ENCODE results near the gene PVALB. TPM values are rescaled to one million over a fixed set of nuclear protein-coding genes. Genes with fewer than 3 reads are reported as not detected.

PVALB gene
- total RNA-seq, 1 experiment from 2014 or later: not detected

DNA sequence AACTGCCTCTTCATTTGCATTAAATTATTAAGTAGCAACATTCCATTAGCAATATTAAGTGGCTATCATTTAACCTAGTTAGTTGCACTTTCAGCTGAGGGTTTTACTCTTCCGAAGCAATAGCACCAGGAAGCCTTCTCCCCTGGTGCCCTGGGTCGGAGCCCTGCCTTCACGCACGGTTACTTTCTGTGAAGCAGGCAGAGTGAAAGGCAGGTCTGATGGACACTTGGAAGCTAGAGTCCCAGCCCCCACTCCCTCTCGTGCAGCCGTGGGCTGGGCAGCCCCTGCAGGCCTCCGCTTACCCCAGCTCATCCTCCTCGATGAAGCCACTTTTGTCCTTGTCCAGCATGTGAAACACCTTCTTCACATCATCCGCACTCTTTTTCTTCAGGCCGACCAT, 2.0 kb downstream of the PVALB start:
- DNase-seq (ENCODE audit: low read depth): no peak

DNA sequence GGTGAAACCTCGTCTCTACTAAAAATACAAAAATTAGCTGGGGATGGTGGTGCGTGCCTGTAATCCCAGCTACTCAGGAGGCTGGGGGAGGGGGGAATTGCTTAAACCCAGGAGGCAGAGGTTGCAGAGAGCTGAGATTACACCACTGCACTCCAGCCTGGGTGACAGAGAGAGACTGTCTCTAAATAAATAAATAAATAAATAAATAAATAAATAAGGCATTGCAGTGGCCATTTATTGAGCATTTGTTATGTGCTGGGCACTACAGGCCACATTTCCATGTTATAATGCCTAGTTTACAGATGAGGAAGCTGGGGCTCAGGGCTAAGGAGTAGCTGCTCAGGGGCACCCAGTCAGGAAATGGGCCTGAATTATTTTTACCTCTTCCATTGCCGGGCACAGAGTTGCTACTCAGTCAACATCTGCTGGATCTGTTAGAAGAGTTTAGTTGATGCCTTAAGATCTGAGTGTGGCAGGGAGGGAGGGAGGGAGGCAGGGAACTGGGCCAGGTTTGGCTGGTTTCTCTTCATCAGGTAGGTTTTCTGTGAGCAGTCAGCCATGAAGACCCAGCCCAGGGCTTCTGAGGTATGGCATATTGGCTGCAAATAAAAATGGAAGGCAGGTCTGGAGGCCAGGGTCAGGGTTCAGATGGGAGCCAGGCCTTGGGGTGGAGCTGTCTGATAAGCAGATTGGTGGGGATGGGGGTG, 5.6 kb downstream of the PVALB start:
- DNase-seq (ENCODE audit: low read depth): no peak

DNA sequence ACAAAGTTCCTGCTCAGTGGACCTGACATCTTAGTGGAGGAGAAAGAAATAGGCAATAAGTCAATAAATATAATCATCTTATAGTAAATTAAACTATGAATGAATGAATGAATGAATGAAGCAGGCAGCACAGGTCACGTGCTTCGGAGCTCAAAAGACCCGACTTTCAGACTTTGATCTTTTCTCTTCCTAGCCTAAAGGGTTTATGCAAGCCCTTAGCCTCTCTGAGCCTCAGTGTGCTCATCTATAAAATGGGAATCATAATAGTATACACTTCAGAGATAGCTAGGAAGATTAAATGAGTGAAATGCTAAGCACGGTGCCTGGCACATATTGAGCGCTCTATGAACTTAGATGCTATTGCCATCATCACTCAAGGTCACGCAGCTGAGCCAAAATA, 7.5 kb downstream of the PVALB start:
- DNase-seq (ENCODE audit: low read depth): no peak

DNA sequence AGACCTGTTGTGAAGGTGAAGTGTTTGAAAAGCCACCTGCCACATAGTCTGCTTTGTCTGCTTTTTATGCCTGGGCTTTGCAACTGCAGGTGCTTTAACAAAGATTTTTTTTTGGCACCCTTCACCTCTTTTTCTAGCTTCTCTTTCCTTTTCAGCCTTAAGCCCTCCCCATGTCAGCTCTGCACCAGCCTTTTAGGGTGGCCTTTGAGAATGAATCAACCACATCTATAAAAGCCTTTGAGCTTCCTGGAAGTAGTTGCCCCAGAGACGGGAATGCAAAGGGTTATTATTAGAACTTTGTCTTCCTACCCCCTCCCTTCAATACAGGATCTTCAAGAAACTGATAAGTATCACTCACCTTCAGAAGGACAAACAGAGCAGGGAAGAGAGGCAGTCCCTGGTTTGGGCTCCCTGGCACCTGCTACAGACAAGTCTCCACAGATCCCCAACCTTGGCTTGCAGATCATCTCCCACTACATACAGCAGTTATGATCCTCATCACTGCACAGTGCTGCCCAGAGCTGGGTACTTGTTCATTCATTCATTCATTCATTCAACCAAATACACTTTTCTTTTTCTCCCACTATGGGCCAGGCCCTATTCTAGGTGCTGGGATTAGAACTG, 8.0 kb downstream of the PVALB start:
- DNase-seq (ENCODE audit: low read depth): no peak

DNA sequence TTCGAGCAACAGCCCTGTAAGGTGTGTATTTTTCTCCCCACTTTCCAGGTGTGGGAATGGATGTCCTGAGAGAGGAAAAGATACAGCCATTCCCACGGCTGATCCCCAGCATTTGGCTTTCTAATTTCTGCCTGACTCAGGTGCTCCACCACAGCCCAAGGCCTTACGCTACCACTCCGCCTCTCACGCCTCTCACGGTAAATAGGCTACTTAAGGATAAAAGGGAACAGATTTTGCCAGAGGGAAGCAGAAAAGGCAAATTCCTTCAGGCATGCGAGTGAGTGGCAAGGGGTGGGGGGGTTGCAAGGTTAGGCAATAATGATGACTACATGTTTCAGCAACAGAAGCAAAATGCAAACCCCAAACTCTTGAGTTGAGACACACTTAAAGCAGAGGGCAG, 9.2 kb downstream of the PVALB start:
- no peak for DNase-seq (ENCODE audit: low read depth)

DNA sequence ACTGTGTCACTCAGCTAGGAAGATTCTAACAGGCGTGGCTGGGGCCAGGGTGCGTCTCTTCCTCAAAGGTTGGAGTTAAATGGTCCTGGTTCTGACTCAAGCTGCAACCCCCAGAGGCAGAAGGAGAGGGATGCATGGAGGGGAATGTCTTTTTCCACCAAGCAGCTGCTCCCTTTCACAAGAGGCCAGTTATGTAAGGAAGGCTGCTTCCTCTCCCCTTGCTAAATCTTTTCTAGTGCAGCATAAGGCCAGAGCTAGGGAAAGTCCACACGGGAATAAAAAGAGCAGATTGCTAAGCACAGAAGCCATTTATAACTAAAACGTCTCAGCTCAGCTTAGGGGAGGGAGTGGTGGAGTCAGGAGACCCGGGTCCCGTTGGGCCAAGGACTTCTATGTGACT, 10.0 kb downstream of the PVALB start:
- DNase-seq (ENCODE audit: low read depth): peak; percentile 7

DNA sequence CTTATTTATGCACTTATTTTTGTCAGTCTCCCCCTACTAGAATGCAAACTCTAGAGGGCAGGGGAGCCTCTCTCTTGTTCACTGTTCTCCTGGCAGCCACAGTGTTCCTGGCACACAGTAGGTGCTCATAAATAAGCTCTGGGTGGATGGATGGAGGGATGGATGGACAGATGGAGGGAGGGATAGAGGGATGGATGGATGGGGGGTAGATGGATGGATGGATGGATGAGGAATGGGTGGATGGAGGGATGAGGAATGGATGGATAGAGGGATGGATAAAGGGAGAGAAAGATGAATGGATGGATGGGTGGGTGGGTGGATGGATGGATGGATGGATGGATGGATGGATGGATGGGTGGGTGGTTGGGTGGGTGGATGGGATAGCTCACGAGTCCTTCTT, 13.5 kb downstream of the PVALB start:
- DNase-seq (ENCODE audit: low read depth): no peak

DNA sequence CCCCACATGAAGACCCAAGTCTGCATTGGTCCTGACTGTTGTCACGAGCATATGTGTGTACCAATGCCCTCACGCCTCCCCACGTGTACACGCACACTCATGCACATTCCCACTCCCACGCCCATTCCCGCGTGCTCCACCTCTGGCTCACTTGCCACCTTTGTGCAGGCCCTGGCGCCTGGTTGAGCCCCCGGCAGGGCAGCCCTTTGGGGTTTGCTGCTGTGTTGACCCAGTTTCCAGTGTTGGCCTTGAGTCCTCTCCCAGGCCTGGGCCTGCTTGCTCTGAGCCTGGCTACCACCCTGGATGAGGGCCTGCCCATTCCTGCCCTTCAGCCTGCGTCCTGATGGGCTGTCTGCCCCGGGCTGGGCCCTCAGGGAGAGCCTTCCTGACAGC, 18.2 kb downstream of the PVALB start:
- no peak for DNase-seq (ENCODE audit: low read depth)

DNA sequence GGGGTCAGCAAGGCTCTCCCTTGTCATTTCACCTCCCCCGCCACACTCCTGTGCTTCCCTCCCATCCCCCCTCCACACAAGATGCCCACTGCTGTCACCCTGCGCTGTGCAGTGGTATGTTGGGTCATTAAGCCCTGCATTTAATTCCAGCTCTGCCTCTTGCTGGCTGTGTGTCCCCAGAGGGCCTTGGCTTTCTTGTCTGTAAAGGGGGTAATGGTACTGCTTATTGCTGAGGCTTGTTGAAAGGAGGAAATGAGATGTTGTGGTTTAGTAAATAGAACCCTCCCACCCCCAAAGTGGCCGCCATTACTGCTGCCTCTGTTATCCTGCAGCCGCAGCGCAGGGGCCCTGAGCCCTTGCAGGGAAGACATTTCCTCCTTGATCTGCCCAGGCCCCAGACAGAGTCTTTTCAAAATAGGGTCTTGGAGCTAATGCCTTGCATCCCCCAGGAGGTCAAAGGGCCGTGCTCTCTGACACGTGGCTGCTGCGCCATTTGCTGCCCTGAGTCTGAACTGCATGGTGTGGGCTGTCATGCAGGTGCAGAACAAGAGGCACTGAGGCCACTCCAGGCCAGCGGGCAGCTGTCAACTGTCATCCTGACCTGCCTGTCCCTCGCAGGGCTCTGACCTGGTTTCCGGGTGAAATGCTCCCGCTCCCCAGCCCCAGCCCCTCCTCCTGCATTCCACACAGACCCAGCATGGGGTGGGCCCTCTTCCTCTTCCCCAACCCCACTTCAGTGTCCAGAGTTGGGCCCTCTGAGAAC, 18.7 kb downstream of the PVALB start:
- DNase-seq (ENCODE audit: low read depth): no peak

DNA sequence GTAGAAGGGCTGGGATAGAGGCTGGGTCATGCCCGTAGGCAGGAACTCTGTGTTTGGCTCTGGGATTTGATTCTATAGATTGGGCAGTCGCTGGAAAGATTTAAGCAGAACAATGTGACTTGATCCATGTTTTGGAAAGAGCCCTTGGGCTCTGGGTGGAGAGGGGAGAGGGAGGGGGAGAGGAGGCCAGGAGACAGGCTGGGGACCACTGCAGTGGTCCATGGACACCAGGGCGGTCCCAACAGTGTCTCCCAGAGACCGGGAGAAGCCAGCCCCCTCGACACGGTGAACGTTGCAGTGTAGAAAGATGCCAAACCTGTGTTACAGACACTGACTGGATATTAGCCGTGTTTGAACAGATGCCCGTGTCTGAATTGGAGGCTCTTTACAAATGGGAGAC, 19.5 kb downstream of the PVALB start:
- DNase-seq (ENCODE audit: low read depth): no peak

DNA sequence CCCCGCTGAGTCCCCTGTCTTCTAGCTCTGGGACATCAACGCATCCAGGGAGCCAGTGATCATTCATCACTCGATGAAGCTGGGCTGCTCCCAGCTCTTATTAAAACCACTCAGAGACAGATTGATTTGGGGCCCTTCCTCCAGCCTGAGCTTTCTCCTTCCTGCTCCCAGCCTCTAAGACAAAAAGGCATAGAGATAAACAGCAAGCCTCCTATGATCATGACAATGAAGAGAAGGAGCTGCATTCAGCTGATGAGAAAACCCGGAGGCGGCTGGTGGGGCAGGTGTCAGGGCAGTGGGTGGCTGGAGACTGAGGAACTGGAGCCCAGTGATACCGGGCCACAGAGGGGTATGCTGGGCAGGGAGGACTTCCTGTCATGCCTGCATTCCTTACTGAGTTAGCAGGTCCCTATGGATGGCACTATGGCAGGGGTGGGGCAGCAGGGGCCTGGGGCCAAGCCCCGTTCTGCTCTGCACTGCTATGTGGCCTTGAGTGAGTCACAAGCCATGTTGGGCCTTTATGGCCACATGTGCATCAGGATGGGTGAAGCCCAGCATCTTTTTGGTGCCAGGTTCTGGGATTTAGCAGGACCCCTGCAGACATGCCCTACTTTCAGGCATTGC, 20.2 kb downstream of the PVALB start:
- no peak for DNase-seq (ENCODE audit: low read depth)

DNA sequence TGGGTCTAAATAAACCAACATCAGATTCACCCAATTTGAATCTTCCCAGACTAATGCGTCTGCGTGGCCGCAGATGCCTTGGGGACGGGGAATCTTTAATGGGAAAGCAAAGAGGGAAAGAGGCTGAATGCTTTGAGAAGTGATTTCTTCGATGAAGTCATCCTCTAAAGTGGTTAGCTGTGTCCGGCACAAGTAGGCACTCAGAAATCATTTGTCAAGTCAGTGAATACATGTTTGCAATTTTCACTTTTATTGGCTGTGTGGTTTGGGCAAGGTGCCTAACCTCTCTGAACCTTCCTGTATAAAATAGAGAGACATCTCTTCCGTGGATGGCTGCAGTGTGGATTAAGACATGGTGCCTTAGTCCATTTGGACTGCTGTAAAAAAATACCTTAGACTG, 21.2 kb downstream of the PVALB start:
- no peak for DNase-seq (ENCODE audit: low read depth)

DNA sequence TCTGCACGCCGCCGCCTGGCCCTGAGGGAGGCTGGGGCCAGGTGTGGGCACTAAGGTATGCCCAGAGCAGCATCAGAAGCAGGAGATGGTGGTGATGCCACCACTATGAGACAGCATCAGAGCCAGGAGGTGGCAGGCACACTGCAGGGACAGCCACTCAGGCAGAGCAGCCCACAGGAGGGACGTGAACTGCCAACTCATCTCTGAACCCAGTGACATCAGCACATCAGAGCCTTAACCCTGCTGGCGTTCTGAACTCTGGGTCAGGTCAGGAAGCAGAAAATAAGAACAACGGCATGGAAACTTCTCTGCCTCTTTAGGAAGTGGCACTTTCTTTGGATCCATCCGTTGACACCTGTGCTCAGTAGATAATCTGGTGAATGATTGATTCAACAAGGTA, 26.2 kb downstream of the PVALB start:
- DNase-seq (ENCODE audit: low read depth): no peak

DNA sequence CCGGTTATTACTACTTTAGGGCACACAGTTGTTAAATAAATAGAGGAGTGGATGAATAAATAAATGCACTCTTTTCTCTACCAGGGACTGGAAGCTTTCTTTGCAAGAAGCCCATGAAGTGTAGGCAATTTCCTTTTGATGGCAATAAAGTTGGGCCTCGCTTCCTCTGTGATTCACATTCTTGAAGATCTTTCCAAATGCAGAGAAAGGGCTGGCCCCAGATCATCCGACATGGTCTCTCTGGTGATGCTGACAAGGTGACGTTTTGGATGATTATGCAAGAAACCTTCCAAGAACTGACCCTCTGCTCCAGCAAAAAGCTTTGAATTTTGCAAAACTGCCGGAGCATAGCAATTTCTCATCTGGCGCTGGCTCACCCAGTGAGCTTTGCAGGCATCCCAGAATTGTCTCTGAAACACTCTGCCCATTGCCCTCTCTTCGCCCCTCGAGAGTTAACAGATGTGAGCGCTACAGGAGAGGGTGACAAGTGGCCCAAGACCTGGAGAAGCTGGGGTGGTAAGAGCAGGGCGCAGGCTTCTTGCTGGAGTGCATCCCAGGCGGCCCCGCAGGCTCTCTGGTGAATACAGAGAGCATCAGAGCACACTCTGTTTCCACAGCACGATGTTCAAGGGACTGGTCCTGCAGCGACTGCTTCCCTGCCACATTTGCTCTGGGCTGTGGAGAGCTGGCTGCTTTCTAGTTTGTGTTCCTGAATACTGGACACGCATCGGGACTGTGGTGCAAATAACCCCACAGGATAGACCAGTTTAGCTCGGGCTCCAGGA, 29.4 kb downstream of the PVALB start:
- DNase-seq (ENCODE audit: low read depth): no peak

DNA sequence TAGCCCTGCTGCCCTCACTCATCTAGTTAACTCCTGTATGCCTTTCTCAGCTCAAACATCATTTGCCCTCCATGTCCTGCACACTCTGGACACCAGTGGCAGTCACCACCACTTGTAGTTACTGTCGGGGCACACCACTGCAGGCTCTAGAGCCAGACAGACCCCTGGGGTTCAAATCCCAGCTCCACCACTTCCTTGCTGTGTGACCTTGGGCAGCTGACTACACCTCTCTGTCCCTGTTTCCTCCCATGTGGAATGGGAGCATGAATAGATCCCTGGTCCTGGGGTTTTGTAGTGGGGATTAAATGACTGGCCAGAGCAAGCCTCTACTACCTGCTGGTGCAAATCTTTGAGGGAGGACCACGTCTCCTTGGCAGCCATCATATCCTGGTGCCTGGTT, 33.1 kb downstream of the PVALB start:
- no peak for DNase-seq (ENCODE audit: low read depth)

DNA sequence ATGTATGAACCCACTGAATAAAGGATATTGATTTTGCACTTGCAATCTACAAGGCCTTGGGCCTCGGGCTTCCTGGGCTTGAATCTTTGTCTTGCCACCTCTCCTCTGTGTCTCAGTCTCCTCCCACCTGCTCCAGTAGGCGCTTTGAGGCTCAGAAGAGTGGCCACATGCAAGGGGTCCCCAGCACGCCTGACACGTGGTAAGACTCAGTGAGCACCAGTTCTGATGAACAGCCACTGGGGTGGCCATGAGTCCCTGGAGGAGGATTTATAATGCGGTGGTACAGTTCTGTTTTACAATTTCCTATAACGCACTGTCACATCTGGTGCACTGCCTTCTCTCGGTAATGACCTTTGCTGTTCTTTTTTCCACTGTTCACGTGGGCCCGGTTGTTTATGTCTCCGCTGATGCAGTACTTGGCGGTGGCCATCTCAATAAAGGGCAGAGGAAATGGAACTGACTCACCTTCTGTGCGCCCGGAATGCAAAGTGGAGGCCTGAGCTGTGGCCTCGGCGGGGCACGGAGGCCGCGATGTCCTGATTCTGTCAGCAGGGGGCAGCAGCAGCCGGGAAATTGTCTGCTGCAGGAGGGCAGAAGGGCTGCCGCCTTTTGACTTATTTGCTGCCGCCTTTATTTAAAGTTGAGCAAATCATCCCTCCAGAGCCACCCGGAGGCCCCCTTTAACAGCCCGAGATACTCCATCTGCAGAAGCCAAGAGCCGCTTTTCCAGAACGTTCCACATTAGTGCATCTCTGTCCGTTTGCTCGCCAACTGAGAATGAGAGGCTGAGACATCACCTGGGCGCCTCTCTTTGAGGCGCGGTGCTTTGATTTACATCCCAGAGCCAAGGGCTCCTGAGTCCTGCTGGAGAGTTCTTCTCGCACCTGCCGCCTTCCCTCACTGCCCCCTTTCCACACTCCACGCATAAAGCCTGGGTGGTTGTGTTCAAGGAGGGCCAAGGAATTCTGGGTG, 34.9 kb downstream of the PVALB start:
- DNase-seq (ENCODE audit: low read depth): peak; percentile 77

DNA sequence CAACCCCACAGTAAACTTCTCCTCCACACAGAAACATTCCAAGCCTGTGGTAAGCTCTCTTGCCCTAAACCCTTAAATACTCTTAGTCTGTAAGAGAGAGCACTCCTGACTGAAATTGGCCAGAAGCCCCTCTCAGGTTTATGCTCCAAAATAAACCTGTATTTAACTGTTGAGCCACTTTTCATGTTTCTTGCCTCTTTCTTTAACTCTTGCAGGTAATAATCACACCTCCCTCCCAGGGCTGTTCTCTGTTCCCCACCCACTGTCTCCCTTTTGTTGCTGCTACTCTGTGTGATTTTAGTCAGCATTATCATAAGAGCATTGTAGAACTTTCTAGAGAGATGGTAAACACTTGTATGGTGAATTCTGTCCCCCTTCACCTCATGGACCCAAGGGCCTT, 38.8 kb downstream of the PVALB start:
- no peak for DNase-seq (ENCODE audit: low read depth)

DNA sequence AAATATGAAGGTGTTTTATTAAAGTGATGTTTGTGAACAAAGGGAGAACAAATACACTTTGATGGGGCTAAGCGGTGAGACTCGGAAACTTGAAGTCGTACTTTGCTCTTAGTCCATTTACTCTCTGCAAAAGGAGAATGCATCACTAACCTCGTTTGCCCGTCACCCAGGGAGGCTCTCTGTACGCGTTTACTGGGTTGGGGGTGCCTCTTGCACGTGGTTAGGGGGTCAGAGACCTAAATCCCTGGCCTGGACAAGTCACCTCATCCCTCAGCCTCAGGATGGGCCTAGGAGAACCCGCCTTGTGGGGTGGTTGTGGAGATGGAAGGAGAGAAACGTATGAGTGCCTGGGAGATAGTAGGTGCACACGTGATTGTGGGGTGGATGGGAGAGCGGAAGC, 40.1 kb downstream of the PVALB start:
- DNase-seq (ENCODE audit: low read depth): no peak

DNA sequence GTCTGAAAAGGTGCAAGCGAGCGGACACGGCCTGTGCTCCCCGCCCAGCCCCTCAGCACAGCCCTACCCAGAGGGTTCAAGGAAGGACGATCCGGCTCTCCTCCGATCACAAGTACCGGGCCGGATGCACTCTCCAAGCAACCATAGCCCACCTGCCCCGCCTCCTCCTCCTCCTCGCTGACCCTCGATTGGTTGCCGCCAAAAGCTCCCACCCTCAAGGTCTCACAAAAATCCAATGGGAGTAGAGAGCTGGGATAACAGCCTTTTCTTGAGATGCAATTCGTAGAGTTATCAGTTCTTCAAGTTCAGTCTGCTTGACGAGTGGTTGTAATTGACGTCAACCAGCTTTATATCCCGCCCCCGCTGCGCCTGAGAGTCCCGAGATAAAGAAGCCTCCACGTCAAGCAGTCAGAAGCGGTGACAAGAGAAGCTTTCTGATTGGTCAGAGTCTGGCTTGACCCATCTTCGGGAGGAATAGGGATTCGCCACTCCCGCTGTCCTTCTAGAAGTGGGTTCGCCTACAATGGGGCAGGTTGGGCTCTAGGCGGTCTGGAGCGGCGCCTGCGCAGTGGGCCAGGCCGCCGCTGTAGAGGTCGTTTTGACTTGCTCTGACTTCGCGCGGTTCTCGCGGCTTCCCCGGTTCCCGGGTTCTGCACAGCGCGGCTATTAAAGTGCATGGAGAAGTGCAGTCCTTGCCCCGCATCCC, 40.7 kb downstream of the PVALB start, which contains the start of gene IFT27:
Gene IFT27 (minus strand): TSS at position 156 of the 706 bp plus-strand sequence. CDS start 412 bp downstream, outside the sequence.
- peak; percentile 100 for DNase-seq (ENCODE audit: low read depth)

DNA sequence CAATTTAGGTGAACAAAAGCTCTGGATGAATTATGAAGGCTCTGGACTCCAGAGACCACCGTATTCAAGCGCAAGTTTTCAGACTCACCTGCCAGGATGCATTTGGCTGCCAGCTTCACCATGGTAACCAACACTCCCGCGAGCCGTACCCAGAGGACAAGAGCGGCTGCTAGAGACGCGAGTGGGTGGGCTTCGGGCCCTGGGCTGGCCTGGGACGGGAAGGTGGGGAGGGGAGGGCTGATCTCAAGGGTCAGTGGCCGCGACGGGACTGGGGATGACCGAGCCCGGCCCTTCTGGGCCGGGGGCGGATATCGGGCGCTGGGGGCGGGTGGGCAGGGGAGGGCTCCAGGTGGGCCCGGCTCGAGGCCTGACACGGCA, 41.3 kb downstream of the PVALB start:
- DNase-seq (ENCODE audit: low read depth): no peak

Data from LHCN-M2 (cell line).